KOPT-K1 (cell line): Measurements from ENCODE around the gene SPDYE2B.
"Not testable (repeated sequence)": the region's sequence is repeated elsewhere in the genome, so short reads cannot be mapped to it uniquely, and the experiment has no call there.

ENCODE experiments used
- H3K27ac ChIP-seq: fragments of 200-600 bp; sonication (generic); 2 replicates; pipeline ENCODE4 v1.5.1; 2016; ENCODE audit warnings: antibody characterized with exemption, mild to moderate bottlenecking, low read depth, low read length; ENCODE audit not compliant: poor library complexity, severe bottlenecking
- H3K36me3 ChIP-seq: fragments of 200-600 bp; sonication (generic); 2 replicates; pipeline ENCODE4 v1.5.1; 2017; ENCODE audit warnings: antibody characterized with exemption, mild to moderate bottlenecking, low read length, moderate library complexity; ENCODE audit not compliant: insufficient read depth
- H3K9me3 ChIP-seq: fragments of 200-600 bp; sonication (generic); 2 replicates; pipeline ENCODE4 v1.5.1; 2017; ENCODE audit warnings: antibody characterized with exemption, low read length, mild to moderate bottlenecking; ENCODE audit not compliant: insufficient read depth, poor library complexity, severe bottlenecking

The SPDYE2B gene

DNA sequence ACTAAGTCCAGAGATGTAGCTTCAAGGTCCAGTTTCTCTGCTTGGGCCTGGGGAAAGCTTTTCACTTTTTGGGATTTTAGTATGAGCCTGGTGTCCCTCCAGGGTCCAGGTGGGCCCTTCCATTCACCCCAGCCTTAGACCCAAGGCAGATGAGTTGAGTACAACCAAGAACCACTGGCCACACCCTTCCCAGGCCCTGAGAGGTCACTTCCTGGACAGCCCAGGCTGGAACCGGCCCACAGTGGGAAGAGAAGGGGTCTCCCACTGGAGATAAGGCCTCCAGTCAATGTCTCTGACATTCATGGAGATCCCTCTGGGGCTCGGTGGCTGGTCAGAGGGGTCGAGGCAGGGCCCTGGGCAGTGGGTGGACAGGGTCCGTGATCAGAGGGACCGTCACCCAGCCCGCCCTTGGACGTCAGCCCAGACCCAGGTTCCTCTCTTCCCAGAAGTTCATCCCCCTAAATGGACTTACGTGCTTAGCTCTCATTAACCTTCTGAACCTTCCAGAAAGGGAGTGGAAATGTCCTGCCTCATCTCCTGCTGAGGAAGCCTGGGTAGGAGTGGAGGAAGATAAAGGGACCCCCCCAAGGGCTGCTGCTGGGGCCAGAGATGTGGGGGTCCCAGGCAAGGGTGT, 22.7 kb upstream of the SPDYE2B start:
- H3K27ac ChIP-seq, H3K36me3 ChIP-seq, H3K9me3 ChIP-seq: not testable (repeated sequence)

- H3K9me3 ChIP-seq, H3K36me3 ChIP-seq, H3K27ac ChIP-seq: not testable (repeated sequence)
Observed at GRCh38 chr7:102630622-102631021, 19.5 kb upstream of the SPDYE2B start.

DNA sequence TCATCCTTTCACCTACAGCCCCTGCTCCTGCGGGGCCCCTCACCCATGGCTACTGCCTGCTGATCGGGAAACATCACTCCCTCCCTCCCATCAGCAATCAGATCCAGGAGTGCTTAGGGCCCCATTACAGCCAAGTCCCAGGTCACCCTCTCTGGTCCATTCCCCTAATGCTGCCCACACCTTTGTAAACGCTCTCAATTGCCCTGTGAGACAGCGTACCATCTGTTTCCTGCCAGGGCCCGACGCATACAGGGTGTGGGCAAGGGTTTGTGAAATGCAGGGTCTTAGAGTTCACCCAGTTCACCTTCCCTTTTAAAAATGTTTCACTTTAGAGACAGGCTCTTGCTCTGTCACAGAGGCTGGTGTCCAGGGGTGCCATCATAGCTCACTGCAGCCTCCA, 15.8 kb upstream of the SPDYE2B start:
- H3K36me3 ChIP-seq, H3K27ac ChIP-seq, H3K9me3 ChIP-seq: not testable (repeated sequence)

GRCh38 chr7:102635354-102635753, 14.8 kb upstream of the SPDYE2B start:
- H3K27ac ChIP-seq, H3K9me3 ChIP-seq: not testable (repeated sequence)

GRCh38 chr7:102636956-102637355, 13.2 kb upstream of the SPDYE2B start:
- not testable (repeated sequence) for H3K36me3 ChIP-seq, H3K27ac ChIP-seq, H3K9me3 ChIP-seq

More at GRCh38 chr7:102635354-102635753, 14.8 kb upstream of the SPDYE2B start:
- not testable (repeated sequence) for H3K36me3 ChIP-seq

GRCh38 chr7:102638848-102639247, 11.3 kb upstream of the SPDYE2B start:
- H3K36me3 ChIP-seq, H3K27ac ChIP-seq, H3K9me3 ChIP-seq: not testable (repeated sequence)

- not testable (repeated sequence) for H3K27ac ChIP-seq, H3K9me3 ChIP-seq, H3K36me3 ChIP-seq
Observed at GRCh38 chr7:102642691-102643090, 7.4 kb upstream of the SPDYE2B start, which contains the start of gene UPK3BL1. TSS of gene UPK3BL1 (minus strand) at chr7:102642791. CDS start at chr7:102642741, 50 bp downstream.

DNA sequence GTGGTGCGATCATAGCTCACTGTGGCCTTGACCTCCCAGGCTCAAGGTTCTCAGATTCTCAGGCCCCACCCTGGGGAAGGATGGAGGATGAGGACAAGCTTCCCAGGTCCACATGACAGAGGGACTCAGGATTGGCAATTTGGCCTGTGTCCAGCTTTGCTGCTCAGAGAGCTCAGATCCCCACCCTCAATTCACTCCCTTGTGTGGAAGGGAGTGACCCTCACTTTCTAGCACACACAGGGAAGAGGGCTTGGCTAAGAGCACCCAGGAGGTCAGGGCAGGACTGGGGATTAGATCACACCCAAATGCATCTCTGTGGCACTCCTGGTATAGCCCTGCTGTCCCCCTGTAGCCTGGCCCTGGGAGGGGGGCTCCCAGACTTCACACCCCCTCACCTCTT, 6.7 kb upstream of the SPDYE2B start:
- H3K9me3 ChIP-seq, H3K36me3 ChIP-seq, H3K27ac ChIP-seq: not testable (repeated sequence)

GRCh38 chr7:102647813-102648212, 2.3 kb upstream of the SPDYE2B start:
- not testable (repeated sequence) for H3K9me3 ChIP-seq, H3K36me3 ChIP-seq, H3K27ac ChIP-seq

DNA sequence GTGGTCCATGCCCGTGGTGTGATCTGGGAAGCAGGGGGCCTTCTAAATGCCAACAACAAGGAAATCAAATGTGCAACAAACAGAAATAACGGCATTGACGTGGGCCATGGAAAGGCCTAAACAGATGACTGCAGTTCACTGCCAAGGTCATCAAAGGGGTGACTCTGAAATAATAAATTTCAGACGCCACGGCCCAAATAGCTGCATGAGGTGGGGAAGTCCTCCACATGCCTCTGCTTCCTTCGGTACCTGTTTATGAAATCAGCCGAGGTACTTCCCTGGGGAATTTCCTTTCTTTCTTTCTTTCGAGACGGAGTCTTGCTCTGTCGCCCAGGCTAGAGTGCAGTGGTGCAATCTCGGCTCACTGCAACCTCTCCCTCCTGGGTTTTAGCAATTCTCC, 14.6 kb downstream of the SPDYE2B start:
- H3K9me3 ChIP-seq, H3K36me3 ChIP-seq, H3K27ac ChIP-seq: not testable (repeated sequence)

- H3K27ac ChIP-seq, H3K9me3 ChIP-seq, H3K36me3 ChIP-seq: not testable (repeated sequence)
Observed at GRCh38 chr7:102666850-102667249, 16.7 kb downstream of the SPDYE2B start.

GRCh38 chr7:102667523-102667922, 17.4 kb downstream of the SPDYE2B start:
- not testable (repeated sequence) for H3K27ac ChIP-seq, H3K36me3 ChIP-seq, H3K9me3 ChIP-seq

- H3K9me3 ChIP-seq, H3K27ac ChIP-seq, H3K36me3 ChIP-seq: not testable (repeated sequence)
Observed at GRCh38 chr7:102671166-102671955, 21.2 kb downstream of the SPDYE2B start, which contains the start of gene POLR2J2. TSS of gene POLR2J2 (minus strand) at chr7:102671663. CDS start at chr7:102671601, 62 bp downstream.

DNA sequence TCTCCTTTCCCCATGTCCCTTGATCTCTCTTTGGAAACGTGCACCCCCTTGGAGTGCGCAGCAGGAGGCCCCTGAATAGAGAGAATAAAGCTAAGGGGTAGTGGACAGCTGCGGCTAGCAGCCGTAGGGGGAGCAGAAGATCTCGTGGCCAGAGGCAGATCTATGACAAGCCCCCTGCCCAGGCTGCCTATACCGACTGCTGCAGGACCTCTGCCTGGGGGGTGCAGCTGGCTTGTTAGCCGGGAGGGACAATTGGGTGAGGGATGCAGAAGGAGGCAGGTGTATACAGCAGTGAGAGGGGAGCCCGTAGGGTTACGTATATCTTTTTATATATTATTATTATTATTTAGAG, 21.8 kb downstream of the SPDYE2B start:
- H3K36me3 ChIP-seq, H3K9me3 ChIP-seq, H3K27ac ChIP-seq: not testable (repeated sequence)

DNA sequence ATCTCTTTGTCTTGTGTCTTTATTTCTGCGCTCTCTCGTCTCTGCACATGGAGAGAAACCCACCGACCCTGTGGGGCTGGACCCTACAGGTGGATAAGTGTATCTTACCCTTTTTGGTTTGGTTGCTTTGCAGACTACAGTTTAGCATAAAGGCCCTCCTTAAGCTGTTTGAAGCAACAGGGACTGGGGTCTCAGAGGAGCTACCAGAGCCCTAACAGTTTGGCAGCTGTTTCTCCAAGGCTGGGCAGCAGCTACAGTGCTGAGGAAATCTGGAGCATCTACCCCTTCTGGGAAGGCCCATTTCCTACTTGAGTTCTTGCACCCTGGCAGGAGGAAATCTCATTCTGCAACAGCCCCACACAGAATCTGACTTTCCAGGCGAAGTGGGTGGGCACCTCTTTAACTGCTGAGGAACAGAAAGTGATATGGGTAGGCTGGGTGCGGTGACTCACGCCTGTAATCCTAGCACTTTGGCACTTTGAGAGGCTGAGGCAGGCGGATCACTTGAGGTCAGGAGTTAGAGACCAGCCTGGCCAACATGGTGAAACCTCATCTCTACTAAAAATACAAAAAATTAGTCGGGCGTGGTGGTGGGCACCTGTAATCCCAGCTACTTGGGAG, 23.4 kb downstream of the SPDYE2B start:
- H3K36me3 ChIP-seq, H3K27ac ChIP-seq, H3K9me3 ChIP-seq: not testable (repeated sequence)

- H3K36me3 ChIP-seq, H3K9me3 ChIP-seq, H3K27ac ChIP-seq: not testable (repeated sequence)
Observed at GRCh38 chr7:102675545-102675944, 25.4 kb downstream of the SPDYE2B start.
